Astrocyte (in vitro differentiated cells and primary cell): Measurements from ENCODE around the gene ZNF70. TPM values are rescaled to one million over a fixed set of nuclear protein-coding genes. Genes with fewer than 3 reads are reported as not detected.
"Not testable (repeated sequence)": the region's sequence is repeated elsewhere in the genome, so short reads cannot be mapped to it uniquely, and the experiment has no call there.

Experiments used
- DNase-seq: peaks from one replicate; pipeline ENCODE4 v3.0.0-alpha.2; 2010; ENCODE audit warnings: low read depth
- FAIRE-seq: peaks from 2 replicates; lab custom pipeline; 2011; peaks lifted over from hg19 to GRCh38; lab: Jason Lieb, UNC
- H2AFZ ChIP-seq: 2 replicates; pipeline ENCODE4 v1.6.0; 2012; ENCODE audit warnings: low read depth, low read length, inconsistent platforms
- H3K27ac ChIP-seq: 2 replicates; pipeline ENCODE4 v1.5.1; 2011; ENCODE audit warnings: low read depth, low read length, inconsistent platforms
- H3K27me3 ChIP-seq: 2 replicates; pipeline ENCODE4 v1.6.0; 2011; ENCODE audit warnings: low read length, inconsistent platforms; ENCODE audit not compliant: insufficient read depth
- H3K36me3 ChIP-seq: 2 replicates; pipeline ENCODE4 v1.5.1; 2011; ENCODE audit warnings: low read length, inconsistent platforms; ENCODE audit not compliant: insufficient read depth
- H3K4me1 ChIP-seq: 2 replicates; pipeline ENCODE4 v1.5.1; 2011; ENCODE audit warnings: low read length, inconsistent platforms; ENCODE audit not compliant: insufficient read depth
- H3K4me2 ChIP-seq: 2 replicates; pipeline ENCODE4 v1.6.0; 2012; ENCODE audit warnings: low read length, inconsistent platforms
- H3K4me3 ChIP-seq: 2 replicates; pipeline ENCODE4 v1.5.1; 2011; ENCODE audit warnings: low read depth, mild to moderate bottlenecking, low read length, inconsistent platforms; ENCODE audit not compliant: insufficient read depth
- H3K79me2 ChIP-seq: 2 replicates; pipeline ENCODE4 v1.6.0; 2012; ENCODE audit warnings: mild to moderate bottlenecking, low read length, inconsistent platforms; ENCODE audit not compliant: insufficient read depth
- H3K9ac ChIP-seq: 2 replicates; pipeline ENCODE4 v1.6.0; 2012; ENCODE audit warnings: mild to moderate bottlenecking, low read length, inconsistent platforms
- H3K9me3 ChIP-seq: 2 replicates; pipeline ENCODE4 v1.5.1; 2012; ENCODE audit warnings: low read depth, mild to moderate bottlenecking, low read length, inconsistent platforms; ENCODE audit not compliant: insufficient read depth
- H4K20me1 ChIP-seq: 2 replicates; pipeline ENCODE4 v1.6.0; 2012; ENCODE audit warnings: low read length, inconsistent platforms; ENCODE audit not compliant: insufficient read depth
- H3K27ac Mint-ChIP-seq: one replicate; pipeline ENCODE4 v1.8.0; 2021; ENCODE audit warnings: mild to moderate bottlenecking, mixed read lengths; ENCODE audit not compliant: unreplicated experiment
- H3K27me3 Mint-ChIP-seq: one replicate; pipeline ENCODE4 v1.8.0; 2021; ENCODE audit warnings: low read depth, mixed read lengths; ENCODE audit not compliant: unreplicated experiment
- H3K36me3 Mint-ChIP-seq: one replicate; pipeline ENCODE4 v1.8.0; 2021; ENCODE audit warnings: low read depth, mixed read lengths; ENCODE audit not compliant: unreplicated experiment
- H3K4me1 Mint-ChIP-seq: one replicate; pipeline ENCODE4 v1.8.0; 2021; ENCODE audit warnings: low read depth, mixed read lengths; ENCODE audit not compliant: unreplicated experiment
- H3K4me3 Mint-ChIP-seq: one replicate; pipeline ENCODE4 v1.8.0; 2021; ENCODE audit warnings: mild to moderate bottlenecking, moderate library complexity, mixed read lengths; ENCODE audit not compliant: unreplicated experiment
- H3K9me3 Mint-ChIP-seq: one replicate; pipeline ENCODE4 v1.8.0; 2021; ENCODE audit warnings: mild to moderate bottlenecking, mixed read lengths; ENCODE audit not compliant: unreplicated experiment
- EZH2 ChIP-seq: IDR thresholded peaks from 2 replicates; pipeline ENCODE4 v1.6.1; 2012; ENCODE audit warnings: mild to moderate bottlenecking, low read length, inconsistent platforms; ENCODE audit not compliant: insufficient read depth
- total RNA-seq: library from RNA; stranded (reverse); gene quantifications from 2 replicates; pipeline ENCODE4 v1.2.1, GENCODE V29; 2021
- TF ChIP-seq, protein P1 (sequence below): IDR thresholded peaks from 2 replicates; pipeline ENCODE4 v1.5.1; 2011; ENCODE audit warnings: low read depth, mild to moderate bottlenecking, inconsistent platforms, low read length, moderate library complexity; ENCODE audit not compliant: insufficient read depth

Gene ZNF70
- total RNA-seq, 1 donor from 2014 or later = 8.8 TPM

DNA sequence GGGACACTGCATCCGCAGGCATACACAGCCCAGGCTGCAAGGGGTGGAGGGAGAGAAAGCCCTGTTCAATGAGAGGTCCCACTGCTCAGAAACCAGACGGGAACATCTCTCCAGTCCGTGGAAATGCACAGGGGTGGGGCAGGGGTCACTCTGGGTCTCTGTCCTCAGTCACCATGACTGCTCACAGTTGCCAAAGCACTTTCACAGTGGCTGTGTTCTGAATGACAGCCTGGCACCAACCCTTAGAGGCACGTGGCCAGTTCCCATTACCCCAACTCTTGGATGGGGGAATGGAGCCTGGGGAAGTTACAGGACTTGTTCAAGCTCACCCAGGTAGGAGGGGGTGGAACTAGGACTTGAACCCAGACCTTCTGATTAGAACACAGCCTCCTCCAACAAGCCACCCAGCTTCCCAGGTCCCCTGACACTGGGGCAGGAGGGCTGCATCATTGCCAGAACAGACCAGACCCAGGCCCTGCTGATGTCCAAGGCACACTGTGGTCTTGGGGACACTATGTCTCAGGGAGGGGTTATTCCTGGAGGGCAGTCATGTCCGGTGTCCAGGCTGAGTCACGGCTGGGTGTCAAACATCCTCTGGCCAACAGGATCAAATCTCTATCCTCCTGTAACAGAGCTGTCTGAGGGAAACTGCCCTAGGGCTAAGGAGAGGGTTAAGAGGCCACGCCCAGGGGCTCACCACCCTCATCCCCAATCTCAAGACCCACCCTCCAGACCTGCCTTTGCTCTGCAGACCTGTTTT, 8.2 kb downstream of the ZNF70 start:
- Mint-ChIP-seq H3K4me3 (no peak overlapping the region), H3K36me3 (peaks cover 33% of the 10 kb centered on the region), H3K4me1 (no peaks in the 10 kb centered on the region), H3K9me3 (no peaks in the 10 kb centered on the region), H3K27me3 (no peaks in the 10 kb centered on the region), H3K27ac (no peak overlapping the region)
- Histone ChIP-seq H3K27ac (no peak overlapping the region), H3K4me3 (no peak overlapping the region), H3K4me1 (no peaks in the 10 kb centered on the region), H3K9ac (no peak overlapping the region), H4K20me1 (peaks cover 16% of the 10 kb centered on the region), H3K4me2 (no peak overlapping the region), H2AFZ (no peak overlapping the region), H3K27me3 (no peaks in the 10 kb centered on the region), H3K79me2 (peaks cover 5% of the 10 kb centered on the region), H3K9me3 (peaks cover 12% of the 10 kb centered on the region), H3K36me3 (peaks cover 14% of the 10 kb centered on the region)
- DNase-seq (no peak), FAIRE-seq (no peak)
- no peak for TF ChIP-seq EZH2
- TF ChIP-seq, protein P1, sequence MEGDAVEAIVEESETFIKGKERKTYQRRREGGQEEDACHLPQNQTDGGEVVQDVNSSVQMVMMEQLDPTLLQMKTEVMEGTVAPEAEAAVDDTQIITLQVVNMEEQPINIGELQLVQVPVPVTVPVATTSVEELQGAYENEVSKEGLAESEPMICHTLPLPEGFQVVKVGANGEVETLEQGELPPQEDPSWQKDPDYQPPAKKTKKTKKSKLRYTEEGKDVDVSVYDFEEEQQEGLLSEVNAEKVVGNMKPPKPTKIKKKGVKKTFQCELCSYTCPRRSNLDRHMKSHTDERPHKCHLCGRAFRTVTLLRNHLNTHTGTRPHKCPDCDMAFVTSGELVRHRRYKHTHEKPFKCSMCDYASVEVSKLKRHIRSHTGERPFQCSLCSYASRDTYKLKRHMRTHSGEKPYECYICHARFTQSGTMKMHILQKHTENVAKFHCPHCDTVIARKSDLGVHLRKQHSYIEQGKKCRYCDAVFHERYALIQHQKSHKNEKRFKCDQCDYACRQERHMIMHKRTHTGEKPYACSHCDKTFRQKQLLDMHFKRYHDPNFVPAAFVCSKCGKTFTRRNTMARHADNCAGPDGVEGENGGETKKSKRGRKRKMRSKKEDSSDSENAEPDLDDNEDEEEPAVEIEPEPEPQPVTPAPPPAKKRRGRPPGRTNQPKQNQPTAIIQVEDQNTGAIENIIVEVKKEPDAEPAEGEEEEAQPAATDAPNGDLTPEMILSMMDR = no peak

DNA sequence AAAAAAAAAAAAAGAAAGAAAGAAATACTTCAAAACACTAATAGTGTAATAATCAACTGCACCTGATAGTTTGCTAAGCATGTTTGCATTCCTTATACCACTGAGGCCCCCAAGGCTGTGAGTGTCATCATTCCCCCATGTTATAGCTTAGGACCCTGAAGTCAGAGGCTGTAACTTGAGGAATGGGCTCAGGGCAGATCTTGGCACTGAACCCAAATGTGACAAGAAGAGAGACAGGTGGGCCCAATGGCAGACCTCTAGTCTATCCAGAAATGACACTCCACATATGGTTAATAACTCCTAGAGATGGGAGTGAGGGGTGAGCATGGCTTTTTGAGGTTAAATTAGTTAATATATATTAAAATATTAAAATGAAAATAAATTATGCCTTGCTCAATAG, 13.2 kb downstream of the ZNF70 start:
- TF ChIP-seq EZH2 = no peak
- TF ChIP-seq, protein P1 = no peak
- peaks cover 2% of the 10 kb centered on the region for H3K36me3 ChIP-seq
- no peaks in the 10 kb centered on the region for H3K79me2 ChIP-seq
- Mint-ChIP-seq H3K36me3 (peaks cover 8% of the 10 kb centered on the region), H3K27me3 (peaks cover 1% of the 10 kb centered on the region), H3K9me3 (no peaks in the 10 kb centered on the region), H3K4me1 (peaks cover 9% of the 10 kb centered on the region), H3K4me3 (no peak overlapping the region), H3K27ac (no peak overlapping the region)
- no peak overlapping the region for H3K4me3 ChIP-seq
- no peak overlapping the region for H2AFZ ChIP-seq
- H3K9ac ChIP-seq = no peak overlapping the region
- no peaks in the 10 kb centered on the region for H3K9me3 ChIP-seq
- H3K4me2 ChIP-seq = no peak overlapping the region
- DNase-seq (no peak), FAIRE-seq (no peak)
- no peaks in the 10 kb centered on the region for H3K4me1 ChIP-seq
- H3K27ac ChIP-seq = no peak overlapping the region
- H4K20me1 ChIP-seq = peaks cover 4% of the 10 kb centered on the region
- H3K27me3 ChIP-seq = no peaks in the 10 kb centered on the region

- H3K27ac Mint-ChIP-seq, H3K79me2 ChIP-seq, H2AFZ ChIP-seq, H3K9ac ChIP-seq, H3K27me3 ChIP-seq, H3K27ac ChIP-seq, H3K27me3 Mint-ChIP-seq, H3K4me3 ChIP-seq, H3K36me3 ChIP-seq, H3K4me1 Mint-ChIP-seq, H4K20me1 ChIP-seq, H3K36me3 Mint-ChIP-seq, H3K9me3 Mint-ChIP-seq, H3K4me3 Mint-ChIP-seq, H3K9me3 ChIP-seq, FAIRE-seq, H3K4me1 ChIP-seq, DNase-seq, H3K4me2 ChIP-seq: not testable (repeated sequence)
Observed at GRCh38 chr22:23728108-23728507, 22.8 kb downstream of the ZNF70 start.
